Endothelial cell of umbilical vein (primary cell): Measurements from ENCODE around the gene ARHGDIA.

Experiments
- EZH2 ChIP-seq: IDR thresholded peaks from 2 replicates; pipeline ENCODE4 v1.6.1; 2012; ENCODE audit warnings: borderline replicate concordance, low read depth, mild to moderate bottlenecking, moderate library complexity, low read length, inconsistent platforms; ENCODE audit not compliant: severe bottlenecking
- FOS ChIP-seq: IDR thresholded peaks from 2 replicates; pipeline ENCODE4 v1.6.1; 2011; ENCODE audit warnings: mild to moderate bottlenecking, low read length, moderate library complexity, borderline replicate concordance; ENCODE audit not compliant: insufficient read depth
- GATA2 ChIP-seq: IDR thresholded peaks from 2 replicates; pipeline ENCODE4 v1.7.0; 2011; ENCODE audit warnings: low read depth, mild to moderate bottlenecking, moderate library complexity, mixed read lengths, low read length; ENCODE audit not compliant: insufficient read length, insufficient read depth
- POLR2A ChIP-seq: IDR thresholded peaks from 2 replicates; pipeline ENCODE4 v1.6.1; 2012; ENCODE audit warnings: low read depth, mild to moderate bottlenecking, control low read depth, low read length
- POLR2AphosphoS5 ChIP-seq: IDR thresholded peaks from 2 replicates; pipeline ENCODE4 v1.6.1; 2012; ENCODE audit warnings: low read depth, mild to moderate bottlenecking, control low read depth, low read length, moderate library complexity; ENCODE audit not compliant: insufficient read depth
- TF ChIP-seq, protein P1 (sequence below), 2 donors: IDR thresholded peaks; 1 replicate in 1 of 2; 2 replicates in 1 of 2; pipeline ENCODE4 v1.5.1; 2011; ENCODE audit warnings: low read length in 2 of 2, mild to moderate bottlenecking in 2 of 2, moderate library complexity in 2 of 2, control low read depth in 1 of 2, inconsistent platforms in 1 of 2, low read depth in 1 of 2; ENCODE audit not compliant: insufficient read depth in 1 of 2; ENCODE audit errors: extremely low read depth in 1 of 2
- TF ChIP-seq, protein P2 (sequence below): IDR thresholded peaks from 2 replicates; pipeline ENCODE4 v1.6.1; 2011; ENCODE audit not compliant: insufficient read depth, insufficient read length

DNA sequence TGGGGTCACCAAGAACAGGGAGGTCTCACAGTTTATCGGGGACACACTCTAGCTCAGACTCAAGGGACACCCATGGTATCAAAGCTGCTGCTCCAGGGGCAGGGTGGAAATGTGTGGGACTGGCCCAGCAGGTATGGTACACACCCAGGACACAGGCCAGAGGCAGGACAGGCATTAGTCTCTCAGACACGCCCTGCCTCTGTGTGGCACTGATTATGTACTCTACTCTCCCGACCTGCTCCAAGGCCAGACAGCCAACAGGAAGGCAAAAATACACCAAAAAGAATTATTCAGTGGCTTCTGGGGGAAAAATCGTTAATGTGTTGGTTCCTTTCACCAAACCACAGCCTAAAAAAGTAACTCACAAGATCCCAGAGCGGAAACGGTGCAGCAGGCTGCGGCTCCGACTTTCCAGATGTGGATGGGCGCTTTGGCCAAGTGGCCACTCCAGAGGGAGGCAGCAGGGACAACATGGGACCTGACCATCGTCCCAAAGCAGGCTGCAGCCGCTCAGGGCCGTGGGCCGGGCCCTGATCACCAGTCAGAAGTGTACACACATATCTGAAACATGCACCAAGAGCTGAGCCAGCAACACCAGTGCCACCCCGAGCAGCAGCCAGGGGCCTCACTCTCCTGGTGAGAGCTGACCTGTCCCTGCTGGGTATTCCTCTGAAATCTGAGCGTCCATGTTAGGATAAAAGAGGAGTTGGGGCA lies 47.9 kb upstream of the ARHGDIA start:
- TF ChIP-seq, protein P1, sequence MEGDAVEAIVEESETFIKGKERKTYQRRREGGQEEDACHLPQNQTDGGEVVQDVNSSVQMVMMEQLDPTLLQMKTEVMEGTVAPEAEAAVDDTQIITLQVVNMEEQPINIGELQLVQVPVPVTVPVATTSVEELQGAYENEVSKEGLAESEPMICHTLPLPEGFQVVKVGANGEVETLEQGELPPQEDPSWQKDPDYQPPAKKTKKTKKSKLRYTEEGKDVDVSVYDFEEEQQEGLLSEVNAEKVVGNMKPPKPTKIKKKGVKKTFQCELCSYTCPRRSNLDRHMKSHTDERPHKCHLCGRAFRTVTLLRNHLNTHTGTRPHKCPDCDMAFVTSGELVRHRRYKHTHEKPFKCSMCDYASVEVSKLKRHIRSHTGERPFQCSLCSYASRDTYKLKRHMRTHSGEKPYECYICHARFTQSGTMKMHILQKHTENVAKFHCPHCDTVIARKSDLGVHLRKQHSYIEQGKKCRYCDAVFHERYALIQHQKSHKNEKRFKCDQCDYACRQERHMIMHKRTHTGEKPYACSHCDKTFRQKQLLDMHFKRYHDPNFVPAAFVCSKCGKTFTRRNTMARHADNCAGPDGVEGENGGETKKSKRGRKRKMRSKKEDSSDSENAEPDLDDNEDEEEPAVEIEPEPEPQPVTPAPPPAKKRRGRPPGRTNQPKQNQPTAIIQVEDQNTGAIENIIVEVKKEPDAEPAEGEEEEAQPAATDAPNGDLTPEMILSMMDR (IDR thresholded peaks at IDR 0.05; ENCODE audit: extremely low read depth in 1 of 2, insufficient read depth in 1 of 2, low read depth in 1 of 2, low read length in 2 of 2), result no peak
- TF ChIP-seq EZH2 (no peak), POLR2A (no peak), FOS (no peak), GATA2 (no peak), POLR2AphosphoS5 (no peak)
- TF ChIP-seq, protein P2, sequence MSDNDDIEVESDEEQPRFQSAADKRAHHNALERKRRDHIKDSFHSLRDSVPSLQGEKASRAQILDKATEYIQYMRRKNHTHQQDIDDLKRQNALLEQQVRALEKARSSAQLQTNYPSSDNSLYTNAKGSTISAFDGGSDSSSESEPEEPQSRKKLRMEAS, result no peak
